DMS53 (cell line): ENCODE measurements around the gene CAPN3.

Source experiments
- DNase-seq: peaks from one replicate; lab custom pipeline; 2025; lab: John Stamatoyannopoulos, UW

Gene CAPN3

GRCh38 chr15:42395838-42396237 is 36.5 kb downstream of the CAPN3 start:
- no peak for DNase-seq

GRCh38 chr15:42401544-42402454 is 42.5 kb downstream of the CAPN3 start:
- no peak for DNase-seq

GRCh38 chr15:42402455-42403205 is 43.3 kb downstream of the CAPN3 start:
- DNase-seq, result no peak

- DNase-seq, result no peak
Measured at GRCh38 chr15:42403389-42403788, 44.1 kb downstream of the CAPN3 start.

- no peak for DNase-seq
Measured at GRCh38 chr15:42404461-42405235, 45.3 kb downstream of the CAPN3 start.

- DNase-seq, result no peak
Measured at GRCh38 chr15:42405863-42406482, 46.7 kb downstream of the CAPN3 start.

GRCh38 chr15:42408178-42408577 is 48.9 kb downstream of the CAPN3 start:
- DNase-seq, result no peak

- no peak for DNase-seq
Measured at GRCh38 chr15:42409011-42409410, 49.7 kb downstream of the CAPN3 start.

GRCh38 chr15:42411884-42412283 is 52.6 kb downstream of the CAPN3 start:
- no peak for DNase-seq

- no peak for DNase-seq
Measured at GRCh38 chr15:42413920-42414319, 54.6 kb downstream of the CAPN3 start.

GRCh38 chr15:42419369-42419768 is 60.1 kb downstream of the CAPN3 start:
- DNase-seq, result no peak

- DNase-seq, result no peak
Measured at GRCh38 chr15:42421376-42421775, 62.1 kb downstream of the CAPN3 start.

GRCh38 chr15:42427429-42428223 is 68.3 kb downstream of the CAPN3 start:
- DNase-seq, result no peak

- no peak for DNase-seq
Measured at GRCh38 chr15:42444415-42445063, 85.2 kb downstream of the CAPN3 start.

- no peak for DNase-seq
Measured at GRCh38 chr15:42445551-42445950, 86.2 kb downstream of the CAPN3 start.

GRCh38 chr15:42447599-42447998 is 88.3 kb downstream of the CAPN3 start:
- no peak for DNase-seq

- DNase-seq, result no peak
Measured at GRCh38 chr15:42448281-42448680, 89.0 kb downstream of the CAPN3 start.

GRCh38 chr15:42449770-42450424 is 90.6 kb downstream of the CAPN3 start:
- no peak for DNase-seq

- DNase-seq, result no peak
Measured at GRCh38 chr15:42450425-42450790, 91.1 kb downstream of the CAPN3 start.

GRCh38 chr15:42453826-42454225 is 94.5 kb downstream of the CAPN3 start:
- no peak for DNase-seq
